NCI-H146 treated with DMSO at 0.1 percent for 48 hours (cell line): ENCODE results near the gene SORCS2.
"Not testable (repeated sequence)": the region's sequence is repeated elsewhere in the genome, so short reads cannot be mapped to it uniquely, and the experiment has no call there.

Experiments used
- DNase-seq: peaks from one replicate; lab custom pipeline; 2025; ENCODE audit not compliant: unreplicated experiment; lab: John Stamatoyannopoulos, UW

The SORCS2 gene

GRCh38 chr4:7433376-7434140, 241.2 kb downstream of the SORCS2 start:
- DNase-seq = no peak

DNA sequence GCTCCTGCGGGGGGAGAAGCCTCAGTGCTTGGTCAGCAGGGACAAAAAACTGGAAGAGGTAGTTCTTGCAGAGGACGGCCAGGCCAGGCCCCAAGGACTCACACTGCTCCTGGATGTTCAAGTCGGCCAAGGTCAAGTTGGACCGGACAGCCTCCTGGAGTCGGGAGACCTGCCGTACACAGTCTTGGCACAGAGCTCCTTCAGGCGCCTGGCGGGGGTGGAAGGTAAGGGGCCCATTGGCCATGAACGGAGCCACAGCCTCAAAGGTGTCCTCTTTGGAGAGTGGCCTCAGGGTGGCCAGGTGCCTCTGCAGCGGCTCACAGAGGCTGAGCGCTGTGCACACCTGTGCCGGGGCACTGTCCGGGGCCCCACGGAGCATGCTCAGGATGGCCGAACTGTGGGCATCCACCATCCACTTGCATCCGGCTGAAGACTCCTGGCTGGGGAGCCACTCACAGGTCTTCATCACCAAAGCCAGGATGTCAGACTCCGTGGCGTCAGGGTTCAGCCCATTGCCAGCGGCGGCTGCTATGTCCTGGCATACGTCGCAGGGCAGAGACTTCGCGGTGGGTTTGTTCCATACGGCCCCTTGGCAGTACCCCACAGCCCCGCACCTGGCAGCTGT, 241.9 kb downstream of the SORCS2 start:
- DNase-seq = no peak

- no peak for DNase-seq
Observed at GRCh38 chr4:7434766-7435150, 242.4 kb downstream of the SORCS2 start, which contains the start of gene PSAPL1. PSAPL1 (minus strand) TSS chr4:7434930; CDS start chr4:7434879, 51 bp downstream.

DNA sequence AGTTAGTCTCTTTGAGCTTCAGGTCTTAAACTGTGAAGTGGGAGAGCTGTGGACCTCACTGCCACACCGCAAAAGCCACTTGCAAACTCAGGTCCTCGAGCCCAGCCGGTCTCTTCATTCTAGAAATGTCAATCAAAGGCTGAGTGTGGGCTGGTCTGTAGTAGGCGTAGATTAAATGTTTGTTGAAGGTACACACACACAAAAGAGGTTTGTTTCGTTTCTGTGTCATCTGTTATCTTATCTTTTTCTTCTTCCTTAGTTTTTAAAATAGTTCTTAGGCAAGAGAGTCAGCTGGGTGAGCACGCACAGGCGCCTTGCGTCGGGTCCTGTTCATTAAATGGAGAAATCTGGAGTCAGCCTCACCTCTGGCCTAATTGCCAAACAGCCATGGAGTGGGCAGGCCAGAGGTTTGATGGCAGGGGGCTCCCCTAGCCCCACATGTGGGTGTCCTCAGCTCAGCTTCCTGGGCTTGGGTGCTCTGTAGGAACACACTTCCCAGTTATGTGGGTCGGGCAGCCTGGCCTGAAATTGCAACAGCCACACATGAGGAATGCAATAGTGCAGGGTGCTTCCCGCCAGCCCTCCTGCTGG, 243.2 kb downstream of the SORCS2 start:
- DNase-seq = no peak

DNA sequence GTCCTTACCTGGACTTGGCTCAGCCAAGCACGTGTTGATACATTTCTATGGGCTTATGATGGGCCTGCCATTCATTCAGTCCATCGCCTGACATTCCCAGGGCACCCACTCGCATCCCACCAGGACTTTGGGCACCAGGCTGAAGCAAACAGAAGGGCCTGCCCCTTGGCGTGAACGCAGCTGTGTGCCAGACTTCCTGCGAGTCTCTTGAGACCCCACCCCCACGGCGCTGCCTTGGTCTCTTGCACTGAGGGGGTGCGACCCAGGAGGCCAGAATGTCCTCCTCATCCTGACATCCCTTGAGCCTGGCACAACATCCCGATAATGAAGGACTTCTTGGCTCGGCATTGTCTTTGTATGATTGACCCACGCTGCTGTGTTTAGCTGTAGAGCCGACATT, 243.9 kb downstream of the SORCS2 start:
- DNase-seq = no peak

DNA sequence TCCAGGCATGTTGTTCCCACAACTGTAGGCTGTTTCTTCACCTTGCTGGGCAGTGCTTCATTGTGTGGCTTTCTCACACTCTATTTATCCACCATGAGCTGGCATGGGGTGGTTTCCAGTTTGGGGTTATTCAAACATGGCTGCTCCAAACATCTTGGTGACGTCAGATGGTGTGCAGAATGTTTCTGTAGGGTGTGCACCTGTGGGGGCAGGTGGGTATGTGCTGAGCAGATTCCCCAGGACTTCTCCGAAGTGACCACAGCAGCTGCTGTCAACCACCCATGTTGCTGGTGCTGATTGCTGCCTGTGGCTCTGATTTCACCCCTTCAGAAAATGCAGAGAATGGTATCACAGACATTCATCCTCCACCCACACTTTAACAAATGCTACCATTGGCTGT, 247.4 kb downstream of the SORCS2 start:
- DNase-seq = no peak

DNA sequence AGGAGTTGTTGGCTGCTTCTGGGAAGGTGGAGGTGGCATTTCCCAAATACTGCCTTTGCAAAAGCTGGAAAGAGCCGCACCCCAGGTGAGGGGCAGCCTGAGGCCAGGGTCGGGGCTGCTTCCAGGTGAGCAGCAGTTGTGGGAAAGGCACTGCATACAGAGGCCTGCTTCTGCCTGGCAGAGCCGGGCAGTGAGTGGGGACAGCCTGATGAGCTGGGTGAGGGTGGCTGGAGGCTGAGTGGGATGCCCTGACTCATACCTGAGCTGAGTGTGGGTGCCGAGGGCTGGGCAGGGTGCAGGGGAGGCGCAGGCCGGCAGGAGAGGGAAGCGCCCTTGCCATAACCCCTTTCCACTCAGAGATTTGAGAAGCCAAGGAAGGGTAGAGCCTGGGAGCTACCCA, 248.9 kb downstream of the SORCS2 start:
- no peak for DNase-seq

DNA sequence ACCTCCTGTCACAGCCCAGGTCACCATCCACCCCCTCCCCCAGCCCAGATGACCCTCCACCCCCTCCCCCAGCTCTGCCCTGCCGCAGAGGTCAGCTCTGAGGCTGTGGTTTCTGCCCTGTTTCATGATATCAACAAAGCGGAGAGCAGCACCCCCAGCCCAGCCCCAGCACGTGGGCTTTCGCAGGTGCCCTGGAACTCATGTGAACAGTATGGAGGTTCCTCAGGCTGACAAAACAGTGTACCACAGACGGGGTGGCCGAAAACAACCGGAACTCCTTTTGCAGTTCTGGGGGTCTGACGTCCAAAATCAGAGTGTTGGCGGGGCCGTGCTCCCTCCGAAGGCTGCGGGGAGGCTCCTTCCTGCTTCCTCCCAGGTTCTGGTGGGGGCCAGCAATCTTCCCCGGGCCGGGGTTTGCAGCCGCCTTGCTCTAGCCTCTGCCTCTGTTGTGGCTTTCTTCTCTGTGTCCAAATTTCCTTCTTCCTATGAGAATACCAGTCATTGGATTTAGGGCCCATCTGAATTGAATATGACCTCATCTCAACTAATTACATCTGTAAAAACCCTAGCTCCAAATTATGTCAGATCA, 250.3 kb downstream of the SORCS2 start:
- no peak for DNase-seq

GRCh38 chr4:7444314-7444713, 252.0 kb downstream of the SORCS2 start:
- DNase-seq = no peak

- no peak for DNase-seq
Observed at GRCh38 chr4:7444731-7445130, 252.4 kb downstream of the SORCS2 start.

DNA sequence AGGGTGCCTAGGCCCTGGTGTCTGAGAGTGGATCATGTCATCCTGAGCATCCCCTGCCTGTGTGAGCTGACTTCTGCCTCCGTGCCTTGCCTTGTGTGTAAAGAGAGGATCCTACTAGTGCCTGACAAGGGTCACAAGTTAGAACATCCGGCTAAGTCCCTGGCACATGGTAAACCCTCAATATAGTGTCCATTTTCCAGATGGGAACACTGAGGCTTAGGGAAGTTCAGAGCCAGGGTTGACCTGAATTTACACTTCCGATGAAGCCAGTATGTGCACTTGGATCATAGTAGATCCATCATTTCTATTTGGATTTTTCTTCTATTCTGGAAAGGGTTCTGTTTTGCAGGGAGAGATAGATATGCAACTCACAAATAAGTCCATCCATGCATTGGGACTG, 254.9 kb downstream of the SORCS2 start:
- no peak for DNase-seq

GRCh38 chr4:7448036-7448435, 255.7 kb downstream of the SORCS2 start:
- no peak for DNase-seq

DNA sequence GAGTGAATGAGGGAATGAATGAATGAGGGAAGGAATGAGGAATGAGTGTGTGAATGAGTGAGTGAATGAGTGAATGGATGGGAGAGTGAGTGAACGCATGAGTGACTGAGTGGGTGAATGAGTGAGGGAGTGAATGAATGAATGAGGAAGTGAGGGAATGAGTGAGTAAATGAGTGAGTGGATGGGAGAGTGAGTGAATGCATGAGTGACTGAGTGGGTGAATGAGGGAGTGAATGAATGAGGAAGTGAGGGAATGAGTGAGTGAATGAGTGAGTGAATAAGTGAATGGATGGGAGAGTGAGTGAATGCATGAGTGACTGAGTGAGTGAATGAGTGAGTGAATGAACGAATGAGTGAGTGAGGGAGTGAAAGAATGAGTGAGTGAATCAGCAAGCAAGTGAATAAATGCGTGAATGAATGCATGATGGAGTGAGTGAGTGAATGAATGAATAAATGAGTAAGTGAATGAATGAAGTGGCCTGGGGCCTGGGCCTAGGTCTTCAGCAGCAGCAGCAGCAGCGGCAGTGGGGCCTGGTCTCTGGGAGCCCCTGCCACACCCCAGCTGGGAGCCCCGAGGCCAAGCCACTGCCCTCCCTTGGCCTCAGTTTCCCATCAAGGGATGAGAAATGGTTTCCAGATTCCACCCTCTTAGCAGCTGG, 258.6 kb downstream of the SORCS2 start:
- DNase-seq = no peak

DNA sequence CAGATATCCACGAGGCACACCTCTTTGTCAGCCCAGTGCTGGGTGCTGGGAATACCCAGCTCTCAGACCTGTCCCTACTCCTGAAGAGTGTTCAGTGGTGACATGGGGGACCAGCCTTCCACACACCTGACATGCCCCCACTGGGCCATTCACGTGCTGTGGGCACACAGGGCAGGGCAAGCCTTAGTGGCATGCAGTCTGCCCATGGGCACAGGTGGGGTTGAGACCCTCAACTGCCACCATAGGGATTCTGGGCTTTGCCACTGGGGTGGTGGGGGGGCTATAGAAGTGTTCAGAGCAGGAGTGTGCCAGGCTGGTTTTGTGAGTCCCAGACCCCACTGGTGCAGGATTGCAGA, 259.1 kb downstream of the SORCS2 start:
- DNase-seq = no peak

DNA sequence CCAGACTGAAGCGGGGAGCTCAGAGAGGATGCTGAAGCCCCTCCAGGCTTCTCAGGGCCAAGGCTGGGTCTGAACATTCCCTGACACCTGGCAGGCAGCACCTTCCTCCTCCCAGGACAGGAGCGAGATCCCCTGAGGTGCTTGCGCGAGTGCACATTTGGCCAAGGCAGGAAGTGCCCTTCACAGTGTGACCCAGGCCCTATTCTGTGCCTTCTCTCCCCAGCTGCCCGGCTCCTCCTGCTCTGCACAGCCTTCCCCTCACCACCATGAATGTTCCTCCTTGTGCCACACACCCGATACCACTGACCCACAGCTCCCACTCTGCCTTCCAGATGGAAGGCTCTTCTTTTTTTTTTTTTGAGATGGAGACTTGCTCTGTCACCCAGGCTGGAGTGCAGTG, 259.5 kb downstream of the SORCS2 start:
- DNase-seq = no peak

- not testable (repeated sequence) for DNase-seq
Observed at GRCh38 chr4:7452802-7453201, 260.5 kb downstream of the SORCS2 start.

GRCh38 chr4:7457201-7458065, 265.1 kb downstream of the SORCS2 start:
- no peak for DNase-seq

DNA sequence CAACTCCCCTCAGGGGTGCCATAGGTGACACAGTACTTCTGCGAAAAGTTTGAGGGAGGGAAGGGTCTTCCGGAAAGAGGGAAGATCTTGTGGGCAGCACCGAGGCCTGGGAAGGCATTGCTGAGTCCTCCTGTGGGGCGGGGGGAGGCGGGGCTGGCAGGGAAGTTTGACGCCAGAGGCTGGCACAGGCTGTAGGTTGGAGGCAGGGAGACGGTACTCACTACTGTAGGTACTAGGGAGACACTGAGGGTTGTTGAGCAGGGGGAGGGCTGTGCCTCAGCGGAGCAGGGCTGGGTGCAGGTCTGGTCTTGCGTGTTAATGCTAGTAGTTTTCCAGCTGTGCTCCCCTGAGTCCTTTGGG, 265.7 kb downstream of the SORCS2 start:
- DNase-seq = no peak

DNA sequence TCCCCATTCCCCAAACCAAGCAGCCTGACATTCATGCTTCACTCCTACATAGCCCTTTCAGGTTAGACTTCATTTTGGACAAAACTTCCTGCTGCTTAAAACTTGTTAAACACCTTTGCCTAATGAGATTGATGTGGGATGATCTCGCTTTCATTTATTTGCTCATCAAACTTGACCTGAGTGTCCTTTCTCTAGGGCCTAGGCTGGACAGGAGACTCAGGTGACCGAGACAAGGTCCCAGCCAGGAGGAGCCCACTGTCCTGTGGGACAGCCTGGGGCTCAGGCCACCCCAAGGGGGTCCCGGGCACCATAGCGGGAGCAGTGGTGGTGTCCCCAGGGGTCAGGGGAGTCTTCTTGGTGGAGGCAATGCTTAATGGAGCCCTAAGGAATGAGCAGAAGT, 266.1 kb downstream of the SORCS2 start:
- DNase-seq = no peak

GRCh38 chr4:7459471-7459870, 267.1 kb downstream of the SORCS2 start:
- DNase-seq = no peak

GRCh38 chr4:7460566-7460965, 268.2 kb downstream of the SORCS2 start:
- no peak for DNase-seq
